Right lobe of liver (tissue), 6 donors: Measurements from ENCODE around the gene TTLL12. TPM values are rescaled to one million over a fixed set of nuclear protein-coding genes. Genes with fewer than 3 reads are reported as not detected.
A peak's percentile ranks its signal among the peaks of the same experiment; 100 is the strongest.

Experiments used
- ATAC-seq, 4 donors: fragments of 200-7000 bp; cut with Tn5 transposase; one replicate each; pipeline ENCODE4 v1.9.1; 2020; ENCODE audit warnings: mild to moderate bottlenecking in 4 of 4, moderate library complexity in 4 of 4
- DNase-seq, 3 donors: peaks; one replicate each; pipeline ENCODE4 v3.0.0-alpha.2; 2020
- H3K27ac ChIP-seq, 3 donors: fragments of 200-600 bp; one replicate each; pipeline ENCODE4 v1.8.0; 2022
- H3K27me3 ChIP-seq, 2 donors: fragments of 200-600 bp; one replicate each; pipeline ENCODE4 v1.8.0; 2022
- H3K36me3 ChIP-seq, 4 donors: fragments of 200-600 bp; sonication (generic) in 1 of 4; one replicate each; pipeline versions ENCODE4 v1.5.1 to v1.8.0; 2017 to 2022; ENCODE audit warnings: control low read depth in 1 of 4
- H3K4me1 ChIP-seq, 4 donors: fragments of 200-600 bp; sonication (generic) in 1 of 4; one replicate each; pipeline versions ENCODE4 v1.5.1 to v1.8.0; 2017 to 2022; ENCODE audit warnings: control low read depth in 1 of 4
- H3K4me3 ChIP-seq, 3 donors: fragments of 200-600 bp; one replicate each; pipeline ENCODE4 v1.8.0; 2022
- H3K9me3 ChIP-seq, 4 donors: fragments of 200-600 bp; sonication (generic) in 1 of 4; one replicate each; pipeline versions ENCODE4 v1.5.1 to v1.8.0; 2017 to 2022; ENCODE audit warnings: control low read depth in 1 of 4
- CTCF ChIP-seq, 4 donors: fragments of 200-600 bp in 3 of 4; fragments of 450-650 bp in 1 of 4; IDR thresholded peaks; one replicate each; pipeline versions ENCODE4 v1.5.1 to v1.8.0; 2016 to 2022; ENCODE audit warnings: antibody characterized with exemption in 4 of 4, mild to moderate bottlenecking in 2 of 4
- POLR2A ChIP-seq: fragments of 450-650 bp; IDR thresholded peaks from one replicate; pipeline ENCODE4 v1.6.1; 2017; ENCODE audit warnings: antibody characterized with exemption, mild to moderate bottlenecking
- WGBS: methylation state at CpG from one replicate; pipeline ENCODE4 v1.1.6; 2018; ENCODE audit warnings: low coverage, low lambda C conversion rate; ENCODE audit not compliant: insufficient coverage; ENCODE audit errors: missing lambda C conversion rate; 5-methylcytosine and 5-hydroxymethylcytosine counted together
- intact Hi-C, 2 donors: fragments of 100-400 bp; cut with DNase I; formaldehyde crosslinking; loops; one replicate each; pipeline versions ENCODE4 v1.11.2 to v1.14.1; 2022
- total RNA-seq, 6 experiments: library from RNA; depleted of rRNA in 2 of 6; stranded (reverse); fragments of >200 nt in 2 of 6; fragmentation: NEBNext Ultra II Directional in 3 of 6; extraction: Animal tissue kit (Norgen Biotek cat#: 25700) in 3 of 6; gene quantifications; one replicate each; pipeline versions ENCODE4 v1.1.0 to v1.2.4, GENCODE V29; 2016 to 2023
- donor health status: DM: no; HTN: yes; CAD: no.
- donor health status: DM: no; HTN: no; CAD: no.
- donor health status: DM: no; HTN: no; CAD: no.
- donor health status: DM: no; HTN: yes; CAD: no.
- donor health status: DM: no; HTN: yes; CAD: no.

TTLL12 gene
- total RNA-seq, 6 experiments from 2014 or later = 18.6 to 43.5 (median 24.4) TPM

GRCh38 chr22:43225609-43226008, 38.7 kb upstream of the TTLL12 start:
- TF ChIP-seq CTCF (IDR thresholded peaks at IDR 0.05) (no peak), POLR2A (no peak)
- DNase-seq = no peak
- intact Hi-C loops = no loop called here
- H3K4me3 ChIP-seq = no peak overlapping the region
- H3K27ac ChIP-seq = no peak overlapping the region
- H3K36me3 ChIP-seq = no peaks in the 10 kb centered on the region
- ATAC-seq = no peak
- peaks cover 0 to 5% (median 0%) of the 10 kb centered on the region in 4 donors for H3K4me1 ChIP-seq
- WGBS = 91% methylated on average over 5 of the region's 8 CpGs
- no peaks in the 10 kb centered on the region for H3K27me3 ChIP-seq
- no peaks in the 10 kb centered on the region for H3K9me3 ChIP-seq

DNA sequence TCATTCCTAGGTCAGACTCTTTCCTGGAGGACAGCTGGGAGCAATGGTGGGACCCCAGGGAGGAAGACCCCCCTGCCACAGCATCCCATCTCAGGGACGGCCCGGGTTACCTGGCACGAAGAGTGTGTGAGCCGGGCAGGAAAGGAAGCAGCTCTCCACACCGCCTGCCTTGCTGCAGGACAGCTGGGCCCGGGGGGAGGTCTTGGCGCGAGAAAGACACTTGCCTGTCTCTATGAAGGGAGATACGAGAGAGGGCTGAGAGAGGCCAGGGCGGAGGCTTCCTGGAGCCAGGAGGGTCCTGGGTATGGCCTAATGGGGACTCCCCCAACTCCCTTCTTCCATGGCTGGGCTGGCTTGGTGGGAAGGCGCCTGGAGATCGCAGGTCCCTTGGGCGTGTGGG, 36.1 kb upstream of the TTLL12 start:
- intact Hi-C loops = no loop called here
- no peak overlapping the region for H3K4me3 ChIP-seq
- no peaks in the 10 kb centered on the region for H3K36me3 ChIP-seq
- no peaks in the 10 kb centered on the region for H3K9me3 ChIP-seq
- DNase-seq = no peak
- no peak overlapping the region for H3K27ac ChIP-seq
- TF ChIP-seq POLR2A (no peak), CTCF (IDR thresholded peaks at IDR 0.05) (no peak)
- peaks cover 0 to 5% (median 0%) of the 10 kb centered on the region in 4 donors for H3K4me1 ChIP-seq
- no peak for ATAC-seq
- H3K27me3 ChIP-seq = no peaks in the 10 kb centered on the region
- WGBS = 92% methylated on average over 7 of the region's 13 CpGs

- ATAC-seq = peak; percentile 22 to 70 (median 46)
These were observed 35.3 kb upstream of the TTLL12 start for GRCh38 chr22:43222262-43222661.

GRCh38 chr22:43220625-43221380, 33.9 kb upstream of the TTLL12 start:
- DNase-seq (no peak), ATAC-seq (no peak)
- H3K36me3 ChIP-seq = no peaks in the 10 kb centered on the region
- no peak overlapping the region for H3K27ac ChIP-seq
- H3K27me3 ChIP-seq = no peaks in the 10 kb centered on the region
- no peak for TF ChIP-seq POLR2A
- no peak for TF ChIP-seq CTCF (IDR thresholded peaks at IDR 0.05)
- intact Hi-C loops = no loop called here
- peaks cover 0 to 5% (median 0%) of the 10 kb centered on the region in 4 donors for H3K4me1 ChIP-seq
- H3K9me3 ChIP-seq = no peaks in the 10 kb centered on the region
- no peak overlapping the region for H3K4me3 ChIP-seq
- 88% methylated on average over 3 of the region's 22 CpGs for WGBS

More at GRCh38 chr22:43222262-43222661, 35.3 kb upstream of the TTLL12 start:
- H3K27ac ChIP-seq = no peak overlapping the region
- no CpG with 5 or more reads among the region's 13 CpGs for WGBS
- H3K4me1 ChIP-seq = peaks cover 0 to 5% (median 0%) of the 10 kb centered on the region in 4 donors
- H3K4me3 ChIP-seq = no peak overlapping the region
- TF ChIP-seq POLR2A = no peak
- TF ChIP-seq CTCF (IDR thresholded peaks at IDR 0.05) = no peak
- H3K27me3 ChIP-seq = no peaks in the 10 kb centered on the region
- intact Hi-C loops = no loop called here
- no peaks in the 10 kb centered on the region for H3K36me3 ChIP-seq
- DNase-seq = no peak
- no peaks in the 10 kb centered on the region for H3K9me3 ChIP-seq
